GM12891 (cell line): ENCODE results near the gene ITM2C.

ENCODE experiments used
- POLR2A ChIP-seq: IDR thresholded peaks from 2 replicates; pipeline ENCODE4 v1.6.1; 2011; ENCODE audit warnings: low read depth, low read length, control low read depth
- POLR2AphosphoS5 ChIP-seq: IDR thresholded peaks from 2 replicates; pipeline ENCODE4 v1.6.1; 2011; ENCODE audit warnings: low read depth, low read length, control low read depth

- TF ChIP-seq POLR2AphosphoS5, result no peak
- TF ChIP-seq POLR2A, result no peak
These were observed 54.9 kb downstream of the ITM2C start for GRCh38 chr2:230919681-230920080.
